Tibial nerve (tissue), 4 donors: ENCODE data around the gene TIMM9. TPM values are rescaled to one million over a fixed set of nuclear protein-coding genes. Genes with fewer than 3 reads are reported as not detected.
A peak's percentile ranks its signal among the peaks of the same experiment; 100 is the strongest.

Source experiments
- DNase-seq, 2 donors: peaks; one replicate each; pipeline ENCODE4 v3.0.0-alpha.2; 2019; ENCODE audit warnings: low spot score in 2 of 2
- H3K27ac ChIP-seq, 4 donors: fragments of 200-600 bp; sonication (generic) in 3 of 4; one replicate each; pipeline ENCODE4 v1.5.1; 2017 to 2019; ENCODE audit warnings: mild to moderate bottlenecking in 1 of 4
- H3K27me3 ChIP-seq, 2 donors: fragments of 200-600 bp; sonication (generic) in 1 of 2; one replicate each; pipeline versions ENCODE4 v1.5.1 to v1.6.0; 2017 to 2019
- H3K36me3 ChIP-seq, 3 donors: fragments of 200-600 bp; sonication (generic); one replicate each; pipeline ENCODE4 v1.5.1; 2018 to 2019
- H3K4me1 ChIP-seq, 4 donors: fragments of 200-600 bp; sonication (generic) in 3 of 4; one replicate each; pipeline ENCODE4 v1.5.1; 2017 to 2019
- H3K4me3 ChIP-seq, 4 donors: fragments of 200-600 bp; sonication (generic) in 3 of 4; one replicate each; pipeline ENCODE4 v1.5.1; 2017 to 2019; ENCODE audit warnings: mild to moderate bottlenecking in 1 of 4, moderate library complexity in 1 of 4
- H3K9me3 ChIP-seq, 4 donors: fragments of 200-600 bp; sonication (generic) in 3 of 4; one replicate each; pipeline ENCODE4 v1.5.1; 2017 to 2019
- CTCF ChIP-seq, 5 experiments: fragments of 200-600 bp in 3 of 5; fragments of 450-650 bp in 2 of 5; sonication (generic) in 3 of 5; IDR thresholded peaks; one replicate each; pipeline ENCODE4 v1.5.1; 2016 to 2019; ENCODE audit warnings: antibody characterized with exemption in 5 of 5, mild to moderate bottlenecking in 3 of 5, moderate library complexity in 2 of 5
- EP300 ChIP-seq, 2 donors: sonication (generic); formaldehyde crosslinking; IDR thresholded peaks; one replicate each; pipeline ENCODE4 v1.6.1; 2017; ENCODE audit warnings: antibody characterized with exemption in 2 of 2, mild to moderate bottlenecking in 1 of 2
- POLR2A ChIP-seq, 2 donors: fragments of 450-650 bp; IDR thresholded peaks; one replicate each; pipeline ENCODE4 v1.6.1; 2017; ENCODE audit warnings: antibody characterized with exemption in 2 of 2, mild to moderate bottlenecking in 2 of 2, moderate library complexity in 2 of 2
- WGBS, 2 donors: methylation state at CpG; one replicate each; pipeline ENCODE4 v1.1.5; 2018; 5-methylcytosine and 5-hydroxymethylcytosine counted together
- total RNA-seq, 4 donors: library from RNA; depleted of rRNA; stranded (reverse); fragments of >200 nt; gene quantifications; one replicate each; pipeline ENCODE4 v1.1.0, GENCODE V29; 2016

The TIMM9 gene
- total RNA-seq, result 10 to 100 TPM; 25.1 to 85.4 (median 42.0) TPM

GRCh38 chr14:58427281-58428117, at the start of gene TIMM9, which contains the start of gene KIAA0586:
TSS of gene TIMM9 (minus strand) at chr14:58427531. CDS start at chr14:58411945, 15,586 bp downstream.
TSS of gene KIAA0586 (plus strand) at chr14:58427719. CDS start at chr14:58428265, 546 bp downstream.
- Histone ChIP-seq H3K27me3 (no peaks in the 10 kb centered on the region), H3K4me3 (peak within 1 kb of the TSS; percentile 69 to 98 (median 80)), H3K27ac (peak within 1 kb of the TSS; percentile 89 to 96 (median 94)), H3K36me3 (peaks cover 0 to 33% (median 4%) of the 10 kb centered on the region in 3 donors), H3K9me3 (no peaks in the 10 kb centered on the region), H3K4me1 (peaks cover 0 to 39% (median 12%) of the 10 kb centered on the region in 4 donors)
- DNase-seq, result peak; percentile 91 to 97
- 0% methylated on average over 33 of the region's 33 CpGs for WGBS, 2 donors
- TF ChIP-seq POLR2A (IDR thresholded peaks at IDR 0.05) (peak; percentile 48 to 72), CTCF (IDR thresholded peaks at IDR 0.05) (peak in 2 of 5 experiments; percentile 12 to 38), EP300 (IDR thresholded peaks at IDR 0.05) (peak; percentile 58 to 93)

GRCh38 chr14:58476320-58476719, 49.0 kb upstream of the TIMM9 start:
- Histone ChIP-seq H3K4me3 (no peak overlapping the region), H3K27me3 (no peaks in the 10 kb centered on the region), H3K9me3 (no peaks in the 10 kb centered on the region), H3K4me1 (no peaks in the 10 kb centered on the region), H3K36me3 (peaks cover 0 to 43% (median 0%) of the 10 kb centered on the region in 3 donors), H3K27ac (no peak overlapping the region)
- no peak for TF ChIP-seq EP300 (IDR thresholded peaks at IDR 0.05)
- no peak for TF ChIP-seq POLR2A (IDR thresholded peaks at IDR 0.05)
- no peak for TF ChIP-seq CTCF (IDR thresholded peaks at IDR 0.05)
- 98% methylated on average over 1 of the region's 1 CpG for WGBS, 2 donors
- DNase-seq, result no peak

GRCh38 chr14:58469309-58469708, 42.0 kb upstream of the TIMM9 start:
- Histone ChIP-seq H3K27me3 (no peaks in the 10 kb centered on the region), H3K4me3 (no peak overlapping the region), H3K9me3 (no peaks in the 10 kb centered on the region), H3K4me1 (no peaks in the 10 kb centered on the region), H3K27ac (no peak overlapping the region), H3K36me3 (peaks cover 0 to 37% (median 5%) of the 10 kb centered on the region in 3 donors)
- WGBS, 2 donors, result 90 to 93% methylated on average over 5 of the region's 5 CpGs
- TF ChIP-seq POLR2A (IDR thresholded peaks at IDR 0.05) (no peak), CTCF (IDR thresholded peaks at IDR 0.05) (no peak), EP300 (IDR thresholded peaks at IDR 0.05) (no peak)
- DNase-seq, result no peak

- no peak overlapping the region for H3K4me3 ChIP-seq
- H3K36me3 ChIP-seq, result peaks cover 0 to 52% (median 5%) of the 10 kb centered on the region in 3 donors
- H3K27me3 ChIP-seq, result no peaks in the 10 kb centered on the region
- H3K27ac ChIP-seq, result no peak overlapping the region
- H3K4me1 ChIP-seq, result no peaks in the 10 kb centered on the region
- DNase-seq, result no peak
- no peaks in the 10 kb centered on the region for H3K9me3 ChIP-seq
- TF ChIP-seq CTCF (IDR thresholded peaks at IDR 0.05) (no peak), EP300 (IDR thresholded peaks at IDR 0.05) (no peak), POLR2A (IDR thresholded peaks at IDR 0.05) (no peak)
- 94 to 97% methylated on average over 2 of the region's 2 CpGs for WGBS, 2 donors
Measured at GRCh38 chr14:58467575-58467974, 40.2 kb upstream of the TIMM9 start.

- peaks cover 0 to 61% (median 5%) of the 10 kb centered on the region in 3 donors for H3K36me3 ChIP-seq
- H3K4me3 ChIP-seq, result no peak overlapping the region
- no peak overlapping the region for H3K27ac ChIP-seq
- TF ChIP-seq EP300 (IDR thresholded peaks at IDR 0.05) (no peak), POLR2A (IDR thresholded peaks at IDR 0.05) (no peak), CTCF (IDR thresholded peaks at IDR 0.05) (no peak)
- H3K4me1 ChIP-seq, result no peaks in the 10 kb centered on the region
- no peaks in the 10 kb centered on the region for H3K27me3 ChIP-seq
- 88 to 97% methylated on average over 1 of the region's 1 CpG for WGBS, 2 donors
- no peaks in the 10 kb centered on the region for H3K9me3 ChIP-seq
- no peak for DNase-seq
Measured at GRCh38 chr14:58466459-58466858, 39.1 kb upstream of the TIMM9 start.
